B cell (primary cell): ENCODE results near the gene ZNF273.

ENCODE experiments used
- CTCF ChIP-seq: fragments of 200-600 bp; IDR thresholded peaks from one replicate; pipeline ENCODE4 v1.8.0; 2022; ENCODE audit warnings: antibody characterized with exemption, mild to moderate bottlenecking
- EZH2 ChIP-seq: IDR thresholded peaks from 2 replicates; pipeline ENCODE4 v1.6.1; 2012; ENCODE audit warnings: borderline replicate concordance, low read depth, mild to moderate bottlenecking, moderate library complexity, low read length; ENCODE audit not compliant: insufficient read depth, poor library complexity, severe bottlenecking

- TF ChIP-seq EZH2, result no peak
- no peak for TF ChIP-seq CTCF
Measured at GRCh38 chr7:64879086-64879730, 23.9 kb upstream of the ZNF273 start.
